Activated gamma-delta T cell treated with anti-CD3 and anti-CD28 coated beads, Interleukin-2, amount 50 U/mL, for 16 hours (primary cell): ENCODE results near the gene CD96.
"Not testable (repeated sequence)": the region's sequence is repeated elsewhere in the genome, so short reads cannot be mapped to it uniquely, and the experiment has no call there.

Experiments
- DNase-seq: peaks from one replicate; pipeline ENCODE4 v3.0.0-alpha.2; 2020; ENCODE audit warnings: low read depth

Gene CD96

GRCh38 chr3:111621535-111621934, 79.5 kb downstream of the CD96 start:
- no peak for DNase-seq

- DNase-seq: no peak
Measured at GRCh38 chr3:111627092-111627491, 85.1 kb downstream of the CD96 start.

DNA sequence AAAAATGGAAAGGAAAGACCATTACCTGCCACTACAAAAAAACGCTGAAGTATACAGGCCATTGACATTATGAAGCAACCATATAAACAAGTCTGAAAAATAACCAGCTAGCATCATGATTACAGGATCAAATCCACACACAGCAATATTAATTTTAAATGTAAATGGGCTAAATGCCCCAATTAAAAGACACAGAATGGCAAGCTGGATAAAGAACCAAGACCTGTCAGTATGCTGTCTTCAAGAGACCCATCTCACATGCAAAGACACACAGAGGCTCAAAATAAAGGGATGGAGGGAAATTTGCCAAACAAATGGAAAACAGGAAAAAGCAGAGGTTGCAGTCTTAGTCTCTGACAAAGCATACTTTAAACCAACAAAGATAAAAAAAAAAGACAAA, 87.0 kb downstream of the CD96 start:
- DNase-seq: not testable (repeated sequence)

DNA sequence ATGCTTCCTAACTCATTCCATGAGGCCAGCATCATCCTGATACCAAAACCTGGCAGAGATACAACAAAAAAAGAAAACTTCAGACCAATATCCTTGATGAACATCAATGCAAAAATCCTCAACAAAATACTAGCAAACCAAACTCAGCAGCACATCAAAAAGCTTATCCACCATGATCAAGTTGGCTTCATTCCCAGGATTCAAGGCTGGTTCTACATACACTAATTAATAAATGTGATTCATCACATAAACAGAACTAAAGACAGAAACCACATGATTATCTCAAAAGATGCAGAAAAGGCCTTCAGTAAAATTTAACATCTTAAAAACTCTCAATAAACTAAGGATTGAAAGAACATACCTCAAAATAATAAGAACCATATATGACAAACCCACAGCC, 88.6 kb downstream of the CD96 start:
- not testable (repeated sequence) for DNase-seq

DNA sequence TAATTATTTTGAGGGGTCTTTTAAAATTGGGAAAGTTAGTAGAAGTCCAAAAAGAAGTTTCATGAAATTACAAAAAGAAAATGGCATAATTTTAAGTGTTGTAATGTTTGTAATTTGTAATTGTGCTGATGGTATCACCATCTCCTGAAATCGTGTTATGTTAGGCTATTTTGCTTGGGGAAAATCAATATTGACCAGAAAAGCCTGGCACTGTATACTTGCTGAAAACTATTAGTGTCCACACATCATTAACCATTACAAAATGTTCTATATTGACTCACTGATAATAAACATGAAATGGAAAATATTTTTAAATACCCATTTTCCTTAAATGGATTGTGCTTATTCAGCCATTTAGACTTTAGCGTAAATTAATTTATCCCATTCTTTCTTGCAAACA, 93.4 kb downstream of the CD96 start:
- DNase-seq: no peak

GRCh38 chr3:111636366-111636885, 94.4 kb downstream of the CD96 start:
- DNase-seq: no peak

DNA sequence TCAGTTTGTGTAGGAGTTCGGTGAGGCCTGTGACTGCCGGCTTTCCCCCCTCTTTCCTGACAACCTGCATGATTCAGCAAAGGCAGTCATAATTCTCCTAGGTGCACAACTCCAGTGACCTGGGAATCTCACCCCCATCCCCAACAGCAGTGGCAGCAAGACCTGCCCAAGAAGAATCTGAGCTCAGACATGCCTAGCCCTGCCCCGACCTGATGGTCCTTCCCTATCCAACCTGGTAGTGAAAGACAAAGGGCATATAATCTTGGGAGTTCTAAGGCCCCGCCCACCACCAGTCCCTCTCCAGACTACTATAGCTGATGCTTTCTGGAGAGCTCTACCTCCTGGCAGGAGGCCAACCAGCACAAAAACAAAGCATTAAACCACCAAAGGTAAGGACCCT, 97.3 kb downstream of the CD96 start:
- no peak for DNase-seq

GRCh38 chr3:111648991-111649579, 107.1 kb downstream of the CD96 start:
- DNase-seq: no peak

- DNase-seq: no peak
Measured at GRCh38 chr3:111650378-111651275, 108.6 kb downstream of the CD96 start.

DNA sequence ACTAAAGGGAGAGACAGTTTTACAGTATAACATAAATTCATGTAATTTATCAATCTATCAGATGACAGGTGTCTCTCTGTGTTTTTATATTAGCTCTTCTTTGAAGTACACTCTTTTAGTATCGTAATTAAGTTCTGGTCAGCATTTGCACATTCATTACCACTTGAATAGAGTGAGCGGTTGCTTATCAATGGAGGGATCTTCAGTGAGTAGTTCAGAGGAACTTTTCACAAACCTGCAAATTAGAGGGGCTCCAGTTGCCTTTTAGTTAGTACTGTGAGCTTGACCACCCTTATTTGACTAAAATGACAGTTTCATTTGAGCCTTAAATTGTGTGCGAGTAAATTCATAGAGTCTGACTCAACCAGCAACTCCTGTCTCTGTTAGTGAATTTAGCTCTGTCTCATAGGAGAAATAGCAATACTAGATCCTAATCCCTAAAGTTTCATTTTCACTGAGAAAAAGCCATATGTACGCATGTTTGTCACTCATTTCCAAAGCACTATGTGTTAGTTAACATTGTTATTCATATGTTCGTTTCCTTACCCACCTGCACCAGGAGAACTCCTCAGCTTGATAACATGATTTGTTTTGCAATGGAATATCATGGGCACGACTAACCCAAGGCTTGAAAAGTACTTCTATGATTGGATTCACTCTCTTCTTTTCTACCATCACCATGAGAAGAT, 110.6 kb downstream of the CD96 start:
- no peak for DNase-seq

DNA sequence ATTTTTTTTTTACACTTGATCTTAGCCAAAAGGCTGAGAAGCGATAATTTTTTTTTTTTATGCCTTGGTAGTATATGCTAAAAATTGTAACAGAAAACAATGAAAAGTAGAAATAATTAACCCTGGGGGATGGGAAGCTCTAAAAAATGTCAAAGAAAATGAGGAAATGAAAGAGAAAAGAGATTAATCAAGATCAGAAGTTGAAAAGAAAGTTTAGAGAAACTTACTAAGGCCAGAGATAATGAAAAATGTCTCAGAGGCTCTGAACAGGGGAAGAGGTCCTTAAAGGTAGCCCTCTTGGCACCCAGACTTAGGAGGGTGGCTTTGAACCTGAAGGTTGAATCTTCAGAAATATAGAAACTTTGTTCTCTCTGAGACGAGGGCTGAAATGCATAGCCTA, 111.8 kb downstream of the CD96 start:
- no peak for DNase-seq

- no peak for DNase-seq
Measured at GRCh38 chr3:111662012-111662411, 120.0 kb downstream of the CD96 start.

DNA sequence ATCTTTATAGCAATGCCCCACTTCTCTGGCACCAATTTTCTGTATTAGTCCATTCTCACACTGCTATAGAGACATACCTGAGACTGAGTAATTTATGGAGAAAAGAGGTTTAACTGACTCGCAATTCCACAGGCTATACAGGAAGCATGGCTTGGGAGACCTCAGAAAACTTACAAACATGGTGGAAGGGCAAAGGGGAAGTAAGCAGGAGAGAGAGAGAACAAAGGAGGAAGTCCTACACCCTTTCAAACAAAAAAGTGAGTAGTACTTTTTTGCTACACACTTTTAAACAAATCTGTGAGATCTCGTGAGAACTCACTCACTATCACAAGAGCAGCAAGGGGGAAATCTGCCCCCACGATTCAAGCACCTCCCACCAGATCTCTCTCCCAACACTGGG, 120.9 kb downstream of the CD96 start:
- no peak for DNase-seq

- DNase-seq: no peak
Measured at GRCh38 chr3:111666041-111666735, 124.2 kb downstream of the CD96 start.

DNA sequence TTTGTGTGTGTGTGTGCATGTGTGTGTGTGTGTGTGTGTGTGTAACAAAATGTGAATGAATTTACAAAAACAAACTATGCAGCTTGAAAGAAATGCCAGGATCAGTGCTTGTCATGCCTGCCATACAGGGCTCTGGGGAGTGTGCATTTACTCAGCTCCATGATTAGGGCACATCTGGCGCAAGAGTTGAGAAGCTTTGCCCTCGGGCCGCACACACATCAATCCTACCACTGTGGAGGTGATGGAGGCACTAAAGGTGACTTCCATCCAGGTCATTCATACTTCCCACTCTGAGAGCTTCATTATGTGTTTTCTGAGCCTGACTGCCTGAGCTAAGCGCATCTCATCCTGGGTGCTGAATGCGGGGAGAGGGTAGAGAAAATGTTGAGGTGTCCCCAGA, 125.2 kb downstream of the CD96 start:
- DNase-seq: no peak

- peak; percentile 52 for DNase-seq
Measured at GRCh38 chr3:111667621-111668239, 125.7 kb downstream of the CD96 start.

DNA sequence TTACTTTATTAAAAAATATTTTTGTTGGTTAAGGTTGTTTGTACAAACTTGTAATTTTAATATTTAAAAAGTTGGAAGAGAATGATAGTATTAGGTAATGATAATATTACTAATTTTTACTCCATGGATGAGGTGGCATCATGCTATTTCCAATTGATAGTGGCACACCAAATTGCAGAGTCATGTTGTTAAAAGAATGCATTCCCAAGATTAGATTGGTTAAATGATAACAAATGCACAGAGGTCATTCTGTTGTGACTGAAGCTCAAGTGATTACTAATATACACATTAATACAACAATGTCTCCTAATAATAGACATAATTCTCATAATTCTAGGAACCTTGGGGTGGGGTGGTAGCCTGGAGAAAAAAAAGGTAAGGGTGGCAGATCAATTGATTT, 126.3 kb downstream of the CD96 start:
- no peak for DNase-seq

GRCh38 chr3:111668888-111669488, 127.0 kb downstream of the CD96 start:
- DNase-seq: no peak

- DNase-seq: no peak
Measured at GRCh38 chr3:111669926-111670630, 128.1 kb downstream of the CD96 start.

DNA sequence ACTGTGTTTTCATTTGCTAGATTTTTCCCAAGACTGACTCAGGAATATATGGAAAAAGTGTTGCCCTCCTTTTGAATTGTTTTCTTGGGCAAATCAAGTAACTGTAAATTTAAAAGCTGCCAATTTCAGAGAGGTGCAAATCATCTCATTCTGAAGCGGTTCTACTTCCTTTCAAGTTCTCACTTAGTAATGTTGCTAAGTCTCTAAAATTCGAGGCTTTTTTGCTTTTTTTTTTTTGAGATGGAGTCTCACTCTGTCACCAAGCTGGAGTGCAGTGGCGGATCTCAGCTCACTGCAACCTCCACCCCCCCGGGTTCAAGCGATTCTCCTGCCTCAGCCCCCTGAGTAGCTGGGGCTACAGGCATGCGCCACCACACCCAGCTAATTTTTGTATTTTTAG, 130.5 kb downstream of the CD96 start:
- DNase-seq: not testable (repeated sequence)

DNA sequence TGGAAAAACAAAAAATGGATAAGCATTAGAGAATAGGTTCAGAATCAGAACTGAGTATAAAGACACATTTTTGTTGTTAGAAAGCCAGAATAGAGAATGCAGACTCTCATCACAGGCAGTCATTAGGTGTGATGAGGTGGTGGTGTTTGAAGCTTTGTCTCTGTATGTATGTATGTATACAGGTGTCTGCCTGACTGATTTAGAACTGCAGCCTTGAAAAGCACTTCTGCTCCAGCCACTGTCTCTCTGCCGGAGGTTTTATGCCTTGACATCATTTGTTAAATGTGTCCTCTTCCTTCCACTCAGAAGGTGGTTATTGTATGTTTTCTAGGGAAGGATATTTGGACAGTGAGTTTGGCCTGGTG, 133.8 kb downstream of the CD96 start:
- DNase-seq: no peak
